ENCODE measurements around the gene OASL.

Gene OASL

GRCh38 chr12:121064116-121064515 lies 25.1 kb upstream of the OASL start:
- no peak overlapping the region for H3K4me3 ChIP-seq (ENCODE audit: control insufficient read depth, low read depth, low read length)
- no peak for DNase-seq (ENCODE audit: low read depth)
- TF ChIP-seq CTCF (conservative IDR thresholded peaks at IDR 0.05; ENCODE audit: control insufficient read depth, insufficient read depth, low read depth, low read length) = no peak

- TF ChIP-seq CTCF (conservative IDR thresholded peaks at IDR 0.05; ENCODE audit: control insufficient read depth, insufficient read depth, low read depth, low read length) = no peak
- no peak overlapping the region for H3K4me3 ChIP-seq (ENCODE audit: control insufficient read depth, low read depth, low read length)
- DNase-seq (ENCODE audit: low read depth) = no peak
Observed at GRCh38 chr12:121062391-121063045, 23.5 kb upstream of the OASL start.

GRCh38 chr12:121061831-121062230 lies 22.8 kb upstream of the OASL start:
- TF ChIP-seq CTCF (conservative IDR thresholded peaks at IDR 0.05; ENCODE audit: control insufficient read depth, insufficient read depth, low read depth, low read length) = peak; percentile 35
- no peak overlapping the region for H3K4me3 ChIP-seq (ENCODE audit: control insufficient read depth, low read depth, low read length)
- peak; percentile 23 for DNase-seq (ENCODE audit: low read depth)

- peak; percentile 48 for DNase-seq (ENCODE audit: low read depth)
- H3K4me3 ChIP-seq (ENCODE audit: control insufficient read depth, low read depth, low read length) = no peak overlapping the region
- peak; percentile 47 for TF ChIP-seq CTCF (conservative IDR thresholded peaks at IDR 0.05; ENCODE audit: control insufficient read depth, insufficient read depth, low read depth, low read length)
Observed at GRCh38 chr12:121060149-121061001, 21.3 kb upstream of the OASL start.

- TF ChIP-seq CTCF (conservative IDR thresholded peaks at IDR 0.05; ENCODE audit: control insufficient read depth, insufficient read depth, low read depth, low read length) = no peak
- DNase-seq (ENCODE audit: low read depth) = no peak
- H3K4me3 ChIP-seq (ENCODE audit: control insufficient read depth, low read depth, low read length) = no peak overlapping the region
Observed at GRCh38 chr12:121059031-121059898, 20.2 kb upstream of the OASL start.

GRCh38 chr12:121057794-121058193 lies 18.7 kb upstream of the OASL start:
- no peak for DNase-seq (ENCODE audit: low read depth)
- no peak overlapping the region for H3K4me3 ChIP-seq (ENCODE audit: control insufficient read depth, low read depth, low read length)
- TF ChIP-seq CTCF (conservative IDR thresholded peaks at IDR 0.05; ENCODE audit: control insufficient read depth, insufficient read depth, low read depth, low read length) = no peak
